M059J (cell line): ENCODE results near the gene NFE2. TPM values are rescaled to one million over a fixed set of nuclear protein-coding genes. Genes with fewer than 3 reads are reported as not detected.

ENCODE experiments used
- DNase-seq: peaks from one replicate; pipeline ENCODE4 v3.0.0-alpha.2; 2012; ENCODE audit warnings: low read depth
- total RNA-seq: library from RNA; depleted of rRNA; stranded (reverse); fragments of >200 nt; shearing (Covaris generic); gene quantifications from 2 replicates; pipeline ENCODE4 v1.2.3, GENCODE V29; 2014

Gene NFE2
- total RNA-seq, 1 experiment from 2014 or later, result 2.5 TPM

GRCh38 chr12:54306925-54307741, 6.3 kb upstream of the NFE2 start:
- peak; percentile 82 for DNase-seq

DNA sequence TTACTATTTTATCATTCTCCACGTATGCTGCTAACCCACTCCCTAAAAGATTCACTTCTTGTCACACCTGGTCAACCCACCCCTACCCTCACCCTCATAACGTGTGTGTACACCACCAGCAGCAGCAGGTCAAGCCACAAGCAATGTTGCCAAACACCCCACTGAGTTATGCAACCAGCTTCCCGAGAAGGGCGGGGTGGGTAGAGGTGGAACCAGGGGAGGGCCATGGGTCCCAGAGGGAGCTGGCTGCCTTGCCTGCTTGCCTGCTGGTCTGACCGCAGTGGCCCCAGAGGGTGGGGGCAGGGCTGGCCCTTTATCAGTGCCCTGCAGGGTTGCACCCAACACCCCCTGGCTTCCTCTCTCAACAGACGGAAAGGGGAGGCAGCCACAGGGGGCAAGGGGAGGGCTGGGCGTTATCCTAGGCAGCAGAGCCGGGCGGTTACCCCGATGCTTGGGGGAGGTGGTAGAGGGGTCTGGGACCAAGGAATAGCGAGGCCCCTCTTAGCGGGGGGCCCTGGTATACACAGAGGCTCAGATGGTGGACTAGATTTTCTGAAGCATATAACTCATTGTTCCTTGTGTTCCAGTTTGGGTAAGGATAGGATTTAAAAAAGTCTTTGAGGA, 3.5 kb upstream of the NFE2 start:
- DNase-seq, result peak; percentile 62

- no peak for DNase-seq
Measured at GRCh38 chr12:54303640-54304039, 2.8 kb upstream of the NFE2 start.

DNA sequence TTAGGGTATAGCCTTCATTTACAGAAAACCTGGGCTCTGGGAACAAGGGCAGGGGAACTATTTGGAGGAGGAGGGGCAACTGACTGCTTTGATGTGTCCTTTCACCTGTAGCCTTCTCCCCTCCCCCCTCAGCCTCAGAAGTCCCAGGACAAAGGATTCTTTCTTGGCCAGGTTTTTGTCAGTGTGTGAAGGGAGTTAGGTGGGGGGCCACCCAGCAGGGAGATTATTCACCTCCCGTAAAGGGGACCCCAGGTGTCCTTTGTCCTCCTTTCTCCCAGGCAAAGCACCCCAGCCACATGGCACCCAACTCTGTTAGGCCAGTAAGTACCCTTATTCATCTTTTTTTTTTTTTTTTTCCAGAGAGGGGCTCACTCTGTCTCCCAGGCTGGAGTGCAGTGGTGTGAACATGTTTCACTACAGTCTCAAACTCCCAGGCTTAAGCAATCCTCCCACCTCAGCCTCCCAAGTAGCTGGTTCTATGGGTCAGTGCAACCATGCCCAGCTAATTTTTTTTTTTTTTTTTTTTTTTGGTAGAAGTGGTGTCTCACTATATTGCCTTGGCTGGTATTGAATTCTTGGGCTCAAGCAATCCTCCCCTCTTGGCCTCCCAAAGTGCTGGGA, 723 bp upstream of the NFE2 start:
- DNase-seq, result no peak

DNA sequence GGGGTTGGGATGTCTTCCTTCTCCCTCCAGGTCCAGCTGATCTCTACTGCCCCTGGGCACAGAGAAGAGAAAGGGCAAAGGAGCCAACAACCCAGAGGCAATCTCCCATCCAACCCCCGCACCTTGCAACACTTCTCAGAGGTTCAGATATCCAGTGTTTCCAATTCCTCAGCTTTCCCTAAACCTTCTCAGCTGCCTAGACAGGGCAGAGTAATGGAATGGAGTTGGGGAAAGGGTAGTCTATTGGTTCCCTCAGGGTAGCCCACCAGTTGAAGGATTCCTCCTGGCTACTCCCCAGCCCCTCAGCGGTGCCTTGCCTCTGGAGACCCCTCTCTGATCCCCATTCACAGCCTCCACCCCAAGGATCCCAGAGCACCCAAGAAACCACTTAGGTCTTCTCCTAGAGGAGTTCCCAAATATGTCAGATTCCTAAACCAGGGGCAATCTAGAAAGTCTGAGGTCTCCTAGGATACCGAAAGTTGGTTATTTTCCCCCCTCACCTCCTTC, 537 bp downstream of the NFE2 start:
- DNase-seq, result peak; percentile 56

DNA sequence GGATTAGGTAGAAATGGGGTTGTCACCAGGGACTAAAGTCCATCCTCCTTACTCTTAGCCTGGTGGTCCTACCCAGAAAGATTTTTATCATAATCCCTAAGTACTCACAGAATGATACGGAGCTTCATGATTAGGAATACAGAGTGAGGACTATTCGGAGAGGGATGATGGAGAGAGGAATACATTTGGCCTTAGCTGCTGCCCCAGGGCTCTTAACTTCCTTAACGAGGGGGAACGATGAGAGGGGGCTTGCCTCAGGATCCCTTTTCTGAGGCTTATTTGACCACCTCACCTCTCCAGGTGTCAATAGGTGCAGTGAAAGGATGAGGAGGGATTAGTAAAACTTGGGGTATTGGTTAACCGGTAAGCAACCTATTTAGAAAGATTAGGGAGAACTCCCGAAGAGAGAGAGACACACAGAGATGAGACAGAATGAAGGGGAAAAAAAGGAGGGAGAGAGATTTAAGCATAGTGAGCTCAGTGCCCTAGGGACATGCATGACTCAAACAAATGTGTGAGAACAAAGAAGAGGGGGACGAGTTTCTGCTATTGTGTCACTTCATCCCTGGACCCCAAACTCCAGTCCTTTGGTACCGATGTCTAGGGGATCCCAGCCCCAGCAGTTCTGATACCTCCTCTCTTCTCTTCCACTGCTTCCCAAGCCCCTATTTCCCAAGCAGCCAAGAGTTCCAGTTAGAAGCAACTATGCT, 1.1 kb downstream of the NFE2 start:
- peak; percentile 68 for DNase-seq

GRCh38 chr12:54298904-54299303, 1.9 kb downstream of the NFE2 start:
- DNase-seq, result no peak

DNA sequence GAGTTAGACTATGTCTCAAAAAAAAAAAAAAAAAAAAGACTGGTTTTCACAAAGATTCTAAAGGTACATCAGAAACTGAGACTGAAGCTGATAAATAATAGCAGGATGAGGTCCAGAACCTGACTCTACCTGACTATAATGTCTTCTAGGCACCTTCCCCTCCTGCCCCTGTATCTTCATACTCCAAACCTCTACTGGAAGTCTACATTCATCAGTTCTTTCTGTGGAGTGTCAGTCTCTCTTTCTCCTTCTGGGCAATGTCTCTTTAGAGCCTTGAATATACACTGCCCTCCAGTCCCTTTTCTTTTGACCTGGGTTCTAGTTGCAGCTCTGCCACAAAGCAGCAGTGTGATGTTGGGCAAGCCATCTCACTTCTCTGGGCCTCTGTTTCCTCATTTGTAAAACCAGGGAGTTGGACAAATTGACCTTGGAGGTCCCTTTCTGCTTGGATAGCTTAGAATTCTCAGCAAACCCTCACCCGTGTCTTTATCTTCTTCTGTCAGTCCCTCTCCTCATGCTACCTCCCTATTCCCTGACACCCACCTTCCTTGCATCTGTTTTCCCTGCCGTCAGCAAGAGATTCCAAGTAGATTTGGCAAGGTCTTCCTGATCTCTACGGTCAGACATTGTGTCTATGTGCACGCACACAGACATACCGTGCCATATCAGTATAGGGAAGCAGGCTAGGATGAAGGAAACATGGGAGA, 4.3 kb downstream of the NFE2 start:
- no peak for DNase-seq

DNA sequence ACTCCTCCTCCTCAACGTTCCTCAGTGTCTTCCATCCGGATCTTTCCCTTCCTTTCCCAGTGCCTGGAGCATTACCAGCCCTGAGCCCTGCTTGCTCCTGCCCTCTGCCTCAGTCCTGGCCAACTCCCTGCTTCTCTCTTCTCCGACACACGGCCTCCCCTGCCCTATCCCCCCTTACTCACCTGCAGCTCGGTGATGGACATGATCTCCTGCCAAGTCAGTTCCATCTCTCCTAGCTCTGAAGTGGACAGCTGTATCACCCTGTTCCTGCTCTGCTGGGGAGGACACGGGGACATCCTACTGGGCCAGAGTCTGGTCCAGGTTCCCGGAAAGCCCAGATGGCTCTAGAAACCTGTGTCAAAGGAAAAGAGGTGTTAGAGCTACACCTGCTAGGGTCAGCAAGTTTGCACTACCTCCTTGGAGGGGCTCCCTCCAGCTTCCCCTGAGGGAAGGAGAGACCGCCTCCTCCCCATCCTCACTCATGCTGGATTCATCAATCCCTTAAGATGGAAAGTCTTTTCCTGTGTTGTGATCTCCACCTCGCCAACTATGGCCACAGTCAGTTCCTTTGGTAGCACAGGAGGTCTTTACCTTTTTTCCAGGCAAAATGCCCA, 5.8 kb downstream of the NFE2 start:
- DNase-seq, result no peak

GRCh38 chr12:54294152-54294952, 6.5 kb downstream of the NFE2 start:
- DNase-seq, result peak; percentile 28

- no peak for DNase-seq
Measured at GRCh38 chr12:54292931-54293241, 7.9 kb downstream of the NFE2 start.

DNA sequence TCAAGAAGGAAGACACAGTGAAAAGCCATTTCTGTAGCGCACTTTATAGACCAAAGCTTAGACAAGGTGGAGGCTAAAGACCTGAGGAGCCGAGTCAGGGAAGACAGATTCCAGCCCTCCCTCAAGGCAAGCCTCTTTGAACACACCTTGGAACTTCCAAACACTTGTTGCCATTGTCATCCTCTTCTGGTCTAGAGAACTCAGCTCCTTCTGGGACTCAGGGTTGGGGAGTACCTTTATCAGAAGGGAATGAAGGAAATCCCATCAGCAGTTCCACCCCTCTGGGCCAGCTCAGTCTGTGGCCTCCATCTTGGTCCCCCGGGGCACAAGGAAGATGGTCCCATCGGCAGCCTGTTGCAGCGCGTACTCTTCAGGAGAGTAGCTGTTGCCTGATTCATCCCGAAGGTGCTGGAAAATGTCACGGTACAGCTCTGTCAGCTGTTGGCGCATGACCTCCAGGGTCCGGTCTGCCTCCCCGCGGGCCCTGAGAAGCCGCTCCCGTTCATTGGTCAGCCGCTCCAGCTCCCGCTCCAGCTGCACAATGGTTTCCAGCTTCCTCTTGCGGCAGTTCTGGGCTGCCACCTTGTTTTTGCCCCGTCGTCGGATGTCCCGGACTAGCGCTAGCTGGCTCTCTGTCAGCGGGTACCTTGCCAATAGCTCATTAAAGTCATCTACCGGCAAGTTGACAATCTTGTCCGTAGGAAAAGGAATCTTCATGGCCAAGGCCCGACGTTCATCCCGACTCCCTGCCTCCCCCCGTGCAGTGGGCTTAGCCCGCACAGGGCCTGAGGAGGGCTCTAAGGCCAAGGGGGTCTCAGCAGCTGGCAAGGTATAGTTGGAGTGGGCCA, 8.5 kb downstream of the NFE2 start:
- no peak for DNase-seq

- DNase-seq, result no peak
Measured at GRCh38 chr12:54287261-54288157, 13.3 kb downstream of the NFE2 start.

GRCh38 chr12:54286042-54287030, 14.5 kb downstream of the NFE2 start:
- DNase-seq, result no peak

GRCh38 chr12:54285150-54286041, 15.4 kb downstream of the NFE2 start:
- no peak for DNase-seq
